Smooth muscle cell (in vitro differentiated cells): ENCODE data around the gene GTPBP3. TPM values are rescaled to one million over a fixed set of nuclear protein-coding genes. Genes with fewer than 3 reads are reported as not detected.

ENCODE experiments used
- DNase-seq: peaks from one replicate; lab custom pipeline; 2025; ENCODE audit not compliant: unreplicated experiment; lab: John Stamatoyannopoulos, UW
- H2AFZ ChIP-seq: fragments of 200-600 bp; sonication (generic); 2 replicates; pipeline ENCODE4 v1.6.0; 2016; ENCODE audit warnings: antibody characterized with exemption, low read depth, mild to moderate bottlenecking
- H3F3A ChIP-seq: fragments of 200-600 bp; sonication (generic); 2 replicates; pipeline ENCODE4 v1.6.0; 2017; ENCODE audit warnings: antibody characterized with exemption, low read depth
- H3K27ac ChIP-seq: fragments of 200-600 bp; sonication (generic); 2 replicates; pipeline ENCODE4 v1.5.1; 2016; ENCODE audit warnings: low read depth, mild to moderate bottlenecking
- H3K27me3 ChIP-seq: fragments of 200-600 bp; sonication (generic); 2 replicates; pipeline ENCODE4 v1.6.1; 2016; ENCODE audit warnings: low read depth, mild to moderate bottlenecking
- H3K36me3 ChIP-seq: fragments of 200-600 bp; sonication (generic); 2 replicates; pipeline ENCODE4 v1.5.1; 2016; ENCODE audit warnings: low read depth
- H3K4me1 ChIP-seq: fragments of 200-600 bp; sonication (generic); 2 replicates; pipeline ENCODE4 v1.5.1; 2016; ENCODE audit warnings: low read depth
- H3K4me2 ChIP-seq: fragments of 200-600 bp; sonication (generic); 2 replicates; pipeline ENCODE4 v1.6.0; 2016; ENCODE audit warnings: mild to moderate bottlenecking
- H3K4me3 ChIP-seq: fragments of 200-600 bp; sonication (generic); 2 replicates; pipeline ENCODE4 v1.5.1; 2016; ENCODE audit warnings: mild to moderate bottlenecking
- H3K79me2 ChIP-seq: fragments of 200-600 bp; sonication (generic); 2 replicates; pipeline ENCODE4 v1.6.0; 2016; ENCODE audit warnings: low read depth, mild to moderate bottlenecking
- H3K9ac ChIP-seq: fragments of 200-600 bp; sonication (generic); 2 replicates; pipeline ENCODE4 v1.6.0; 2016; ENCODE audit warnings: low read depth
- H3K9me3 ChIP-seq: fragments of 200-600 bp; sonication (generic); replicated peaks from 2 replicates; pipeline ENCODE4 v1.5.1; 2016; ENCODE audit warnings: low read depth
- H4K20me1 ChIP-seq: fragments of 200-600 bp; sonication (generic); 2 replicates; pipeline ENCODE4 v1.6.0; 2016; ENCODE audit warnings: low read depth
- CTCF ChIP-seq: fragments of 200-600 bp; sonication (generic); IDR thresholded peaks from 2 replicates; pipeline ENCODE4 v1.5.1; 2017; ENCODE audit warnings: borderline replicate concordance, mild to moderate bottlenecking, antibody characterized with exemption; ENCODE audit not compliant: insufficient read depth, poor library complexity, severe bottlenecking
- WGBS: methylation state at CpG from one replicate; pipeline ENCODE4 v1.1.7; 2016; ENCODE audit warnings: low lambda C conversion rate; 5-methylcytosine and 5-hydroxymethylcytosine counted together
- polyA plus RNA-seq: library from polyadenylated mRNA; unstranded; fragments of >200 nt; fragmentation: Nextera tagmentation; extraction: Ambion mirVana; gene quantifications from 2 replicates; pipeline ENCODE4 v1.2.1, GENCODE V29; 2016
- total RNA-seq: library from RNA; depleted of rRNA; stranded (reverse); fragments of >200 nt; gene quantifications from 2 replicates; pipeline ENCODE4 v1.2.3, GENCODE V29; 2014

The GTPBP3 gene
- total and polyA plus RNA-seq, 2 experiments from 2014 or later, result 16.5 to 19.6 TPM

GRCh38 chr19:17305216-17305516, 32.2 kb upstream of the GTPBP3 start:
- H3K9me3 ChIP-seq, result no peaks in the 10 kb centered on the region
- no peaks in the 10 kb centered on the region for H3K27me3 ChIP-seq
- H4K20me1 ChIP-seq, result peaks cover 2% of the 10 kb centered on the region
- peaks cover 8% of the 10 kb centered on the region for H3K79me2 ChIP-seq
- H3K27ac ChIP-seq, result no peak overlapping the region
- no peak overlapping the region for H3K9ac ChIP-seq
- 12% methylated on average over 7 of the region's 7 CpGs for WGBS
- H3K4me3 ChIP-seq, result peak overlapping the region; percentile 68
- H3F3A ChIP-seq, result peaks cover 5% of the 10 kb centered on the region
- DNase-seq, result no peak
- peak overlapping the region; percentile 85 for H3K4me2 ChIP-seq
- TF ChIP-seq CTCF, result no peak
- peaks cover 12% of the 10 kb centered on the region for H3K4me1 ChIP-seq
- H3K36me3 ChIP-seq, result no peaks in the 10 kb centered on the region
- H2AFZ ChIP-seq, result no peak overlapping the region

- peak within 1 kb of the TSS; percentile 85 for H3K4me2 ChIP-seq
- DNase-seq, result peak; percentile 85
Observed at GRCh38 chr19:17305517-17306284, 31.7 kb upstream of the GTPBP3 start, which contains the start of gene MRPL34. TSS of gene MRPL34 (plus strand) at chr19:17305872. CDS start at chr19:17305893, 21 bp downstream.

GRCh38 chr19:17306285-17306714, 31.1 kb upstream of the GTPBP3 start:
- Histone ChIP-seq H4K20me1 (peaks cover 9% of the 10 kb centered on the region), H3K27ac (peak overlapping the region; percentile 57), H3K4me3 (peak overlapping the region; percentile 68), H3K9ac (peak overlapping the region; percentile 13), H3K36me3 (no peaks in the 10 kb centered on the region), H3K27me3 (no peaks in the 10 kb centered on the region), H3F3A (peaks cover 5% of the 10 kb centered on the region), H3K4me2 (peak overlapping the region; percentile 85), H3K4me1 (peaks cover 17% of the 10 kb centered on the region), H3K9me3 (no peaks in the 10 kb centered on the region), H2AFZ (peak overlapping the region; percentile 84), H3K79me2 (peaks cover 19% of the 10 kb centered on the region)
- no peak for TF ChIP-seq CTCF
- no peak for DNase-seq
- WGBS, result 6% methylated on average over 28 of the region's 28 CpGs

More at GRCh38 chr19:17305517-17306284, 31.7 kb upstream of the GTPBP3 start, which contains the start of gene MRPL34:
- peak; percentile 58 for TF ChIP-seq CTCF
- Histone ChIP-seq H3K4me3 (peak within 1 kb of the TSS; percentile 68), H3K79me2 (peaks cover 13% of the 10 kb centered on the region), H3K36me3 (no peaks in the 10 kb centered on the region), H4K20me1 (peaks cover 4% of the 10 kb centered on the region), H3K27ac (peak within 1 kb of the TSS; percentile 57), H3K4me1 (peaks cover 17% of the 10 kb centered on the region), H3K27me3 (no peaks in the 10 kb centered on the region), H3K9me3 (no peaks in the 10 kb centered on the region), H3F3A (peaks cover 5% of the 10 kb centered on the region), H3K9ac (peak within 1 kb of the TSS; percentile 40), H2AFZ (peak within 1 kb of the TSS; percentile 84)
- WGBS, result under 1% methylated on average over 55 of the region's 55 CpGs
